Omental fat pad (tissue), 4 donors: ENCODE data around the gene TMEM37. TPM values are rescaled to one million over a fixed set of nuclear protein-coding genes. Genes with fewer than 3 reads are reported as not detected.

Experiments used
- ATAC-seq: fragments of 150-250 bp; one replicate; pipeline ENCODE4 v1.9.1; 2016; ENCODE audit warnings: mild to moderate bottlenecking, moderate library complexity; ENCODE audit not compliant: low FRiP score
- DNase-seq: peaks from one replicate; pipeline ENCODE4 v3.0.0-alpha.2; 2019; ENCODE audit warnings: low spot score
- total RNA-seq, 4 donors: library from RNA; depleted of rRNA; stranded (reverse); fragments of >200 nt; gene quantifications; one replicate each; pipeline ENCODE4 v1.1.0, GENCODE V29; 2016
- TF ChIP-seq, protein P1 (sequence below), 3 donors: fragments of 450-650 bp; IDR thresholded peaks; one replicate each; pipeline ENCODE4 v1.5.1; 2016 to 2017; ENCODE audit warnings: antibody characterized with exemption in 3 of 3, mild to moderate bottlenecking in 3 of 3, moderate library complexity in 2 of 3

The TMEM37 gene
- total RNA-seq, 4 donors from 2014 or later, result 11.3 to 27.8 (median 25.9) TPM

DNA sequence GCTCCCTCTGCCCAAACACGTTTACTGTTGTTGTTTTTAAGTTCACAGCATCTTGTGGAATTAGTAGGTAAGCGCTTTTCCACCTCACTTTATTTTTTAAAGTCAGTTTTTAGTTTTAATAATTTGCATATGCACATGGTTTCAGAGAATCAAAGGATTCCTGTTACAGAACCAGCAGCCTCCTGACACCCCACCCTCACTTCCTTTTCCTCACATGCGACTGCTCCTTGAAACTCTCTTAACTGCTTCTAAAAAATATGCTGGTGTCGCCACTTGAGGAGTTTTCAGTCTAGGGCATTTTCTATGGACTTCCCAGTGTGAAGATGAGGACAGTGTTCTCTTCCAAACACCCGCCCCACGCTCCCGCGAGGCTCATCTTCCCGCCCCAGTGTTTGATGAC is 14.4 kb downstream of the TMEM37 start:
- TF ChIP-seq, protein P1, sequence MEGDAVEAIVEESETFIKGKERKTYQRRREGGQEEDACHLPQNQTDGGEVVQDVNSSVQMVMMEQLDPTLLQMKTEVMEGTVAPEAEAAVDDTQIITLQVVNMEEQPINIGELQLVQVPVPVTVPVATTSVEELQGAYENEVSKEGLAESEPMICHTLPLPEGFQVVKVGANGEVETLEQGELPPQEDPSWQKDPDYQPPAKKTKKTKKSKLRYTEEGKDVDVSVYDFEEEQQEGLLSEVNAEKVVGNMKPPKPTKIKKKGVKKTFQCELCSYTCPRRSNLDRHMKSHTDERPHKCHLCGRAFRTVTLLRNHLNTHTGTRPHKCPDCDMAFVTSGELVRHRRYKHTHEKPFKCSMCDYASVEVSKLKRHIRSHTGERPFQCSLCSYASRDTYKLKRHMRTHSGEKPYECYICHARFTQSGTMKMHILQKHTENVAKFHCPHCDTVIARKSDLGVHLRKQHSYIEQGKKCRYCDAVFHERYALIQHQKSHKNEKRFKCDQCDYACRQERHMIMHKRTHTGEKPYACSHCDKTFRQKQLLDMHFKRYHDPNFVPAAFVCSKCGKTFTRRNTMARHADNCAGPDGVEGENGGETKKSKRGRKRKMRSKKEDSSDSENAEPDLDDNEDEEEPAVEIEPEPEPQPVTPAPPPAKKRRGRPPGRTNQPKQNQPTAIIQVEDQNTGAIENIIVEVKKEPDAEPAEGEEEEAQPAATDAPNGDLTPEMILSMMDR (IDR thresholded peaks at IDR 0.05), result no peak
- ATAC-seq (no peak), DNase-seq (no peak)

DNA sequence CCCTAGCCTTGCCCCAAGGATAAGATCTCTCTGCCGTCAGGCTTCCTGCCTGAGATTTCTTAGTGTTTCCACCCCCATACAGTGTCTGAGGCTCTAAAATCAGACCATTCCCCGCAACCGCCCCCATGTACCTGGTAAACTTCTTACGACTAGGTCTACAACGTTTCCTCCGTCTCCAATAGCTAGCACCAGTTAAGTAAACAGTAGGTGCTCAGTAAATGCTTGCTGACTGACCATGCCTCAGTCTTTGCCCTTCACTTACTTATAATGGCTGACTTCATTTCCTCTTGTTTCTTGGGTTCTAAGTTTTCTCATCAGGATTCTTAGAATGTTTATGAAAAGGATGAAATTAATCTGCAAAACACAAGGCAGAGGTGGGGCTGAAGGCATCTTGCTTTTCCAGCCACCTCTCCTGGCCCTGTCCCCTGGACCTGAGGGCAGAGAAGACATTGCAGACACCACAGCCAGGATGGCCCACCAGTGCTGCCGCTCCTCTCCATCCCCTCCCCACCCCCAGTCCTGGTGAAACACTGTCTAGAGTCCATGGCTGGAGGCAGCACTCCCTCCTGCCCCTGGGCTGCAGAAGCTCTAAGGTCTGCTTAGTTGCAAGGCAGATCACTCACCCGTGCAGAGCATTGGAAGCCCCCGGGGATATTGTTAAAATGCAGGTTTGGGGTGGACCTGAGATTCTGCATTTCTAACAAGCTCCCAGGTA is 16.9 kb downstream of the TMEM37 start:
- ATAC-seq, result no peak
- no peak for DNase-seq
- TF ChIP-seq, protein P1 (IDR thresholded peaks at IDR 0.05), result no peak

DNA sequence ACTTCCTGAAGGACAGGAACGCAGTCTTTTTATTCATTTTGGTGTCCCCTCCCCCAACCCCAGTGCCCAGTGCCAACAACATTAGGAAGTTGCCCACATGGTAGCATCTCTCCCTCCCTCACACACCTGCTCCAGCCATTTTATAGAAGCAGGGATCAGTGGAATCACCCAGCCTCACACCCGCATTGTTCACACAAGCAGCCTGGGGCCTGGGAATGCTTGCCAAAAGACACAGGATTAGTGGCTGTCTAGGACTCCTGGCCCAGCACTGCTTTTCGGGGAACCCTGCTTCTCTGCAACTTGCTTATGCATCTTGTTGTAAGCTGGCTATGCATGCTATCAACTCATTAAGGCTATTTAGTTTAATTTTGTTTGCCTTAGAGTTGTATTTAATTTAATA is 17.9 kb downstream of the TMEM37 start:
- ATAC-seq (no peak), DNase-seq (no peak)
- TF ChIP-seq, protein P1 (IDR thresholded peaks at IDR 0.05), result no peak

DNA sequence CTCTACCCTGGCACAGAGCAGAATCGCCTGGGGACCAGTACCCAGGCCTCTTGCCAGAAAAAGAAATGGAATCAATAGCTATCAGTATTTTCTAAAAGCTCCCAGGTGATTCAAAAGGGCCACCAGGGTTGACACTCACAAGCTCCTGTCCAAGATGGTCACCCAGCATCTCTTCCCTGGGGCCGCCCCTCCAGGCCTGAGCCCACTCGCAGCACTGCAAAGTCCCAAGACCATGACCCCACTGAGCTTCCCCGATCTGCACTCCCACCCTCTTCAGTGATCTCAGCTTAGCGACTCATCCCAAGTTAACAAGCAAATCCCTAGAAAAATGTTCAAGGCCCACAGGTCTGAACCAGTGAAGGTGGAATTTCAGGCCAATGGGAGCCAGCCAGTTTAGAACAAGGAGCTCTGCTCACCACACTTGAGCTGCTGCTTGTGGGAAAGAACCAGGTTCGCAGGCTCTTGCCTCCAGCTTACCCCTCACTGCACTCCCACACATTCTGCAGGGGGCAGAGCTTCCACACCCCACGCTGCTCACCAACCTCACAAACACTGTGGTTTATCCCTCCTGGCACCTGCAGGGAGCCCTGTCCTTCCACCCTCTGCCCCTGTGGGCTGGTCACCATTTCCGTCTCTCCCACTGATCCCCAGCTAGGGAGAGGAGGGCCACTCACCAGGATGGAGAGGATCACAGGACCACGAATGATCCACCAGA is 19.8 kb downstream of the TMEM37 start:
- TF ChIP-seq, protein P1 (IDR thresholded peaks at IDR 0.05), result no peak
- DNase-seq, result no peak
- ATAC-seq, result no peak

DNA sequence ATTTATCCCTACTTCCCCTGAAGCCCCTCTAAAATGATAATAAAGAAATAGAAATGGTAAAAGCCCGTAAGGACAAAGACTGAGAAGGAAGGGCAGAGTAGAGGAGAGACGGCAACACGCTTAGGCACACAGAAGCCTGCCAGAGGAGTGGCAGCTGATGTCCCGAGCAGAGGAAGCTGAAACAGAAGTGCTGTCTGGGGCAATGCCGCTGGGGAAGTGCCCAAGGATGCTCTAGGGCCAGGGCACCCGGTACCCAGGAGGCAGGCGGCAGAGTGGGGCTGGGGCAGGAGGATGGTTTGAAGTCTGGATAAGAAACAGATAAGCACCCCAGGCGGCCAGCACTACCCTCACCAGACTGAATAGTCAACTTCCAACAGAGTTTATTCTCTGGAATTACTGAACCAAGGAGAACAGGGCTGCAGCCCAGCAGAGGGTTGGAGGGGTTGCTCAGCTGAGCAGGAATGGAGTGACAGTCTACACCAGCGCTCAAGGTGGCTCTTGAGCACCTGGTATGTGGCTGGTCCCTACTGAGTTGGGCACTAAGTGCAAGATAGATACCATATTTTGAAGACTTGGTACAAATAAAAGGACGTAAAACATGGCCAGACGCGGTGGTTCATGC is 22.4 kb downstream of the TMEM37 start:
- DNase-seq, result no peak

DNA sequence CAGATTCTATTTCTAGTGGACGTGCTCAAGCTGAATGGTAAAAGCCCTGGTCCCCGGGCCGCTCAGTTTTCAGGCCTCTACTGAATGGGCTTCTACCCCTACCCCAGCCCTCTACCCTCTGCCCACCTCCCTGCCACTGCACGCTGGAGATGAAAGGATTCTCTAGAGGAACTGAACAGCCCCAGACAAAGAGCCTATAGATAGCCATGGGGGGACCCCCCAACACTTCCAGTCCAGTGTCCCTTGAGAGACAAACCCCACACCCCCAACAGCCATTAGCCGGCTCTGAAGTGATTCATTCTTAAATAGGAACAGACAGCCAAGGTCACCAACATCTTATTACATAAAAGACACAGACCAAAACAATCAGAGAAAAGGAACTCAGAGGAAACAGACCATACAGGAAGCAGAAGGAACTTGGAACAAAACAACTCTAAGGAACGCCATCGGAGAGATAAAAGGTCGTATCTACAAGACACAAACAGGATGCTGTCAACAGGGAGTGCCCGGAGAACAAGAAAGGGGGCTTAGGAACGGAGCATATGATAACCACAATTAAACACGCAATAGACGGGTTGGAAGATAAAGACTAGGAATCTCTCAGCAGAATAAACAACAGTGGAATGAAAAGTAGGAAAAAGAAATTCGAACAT is 23.5 kb downstream of the TMEM37 start:
- ATAC-seq (no peak), DNase-seq (no peak)
- TF ChIP-seq, protein P1 (IDR thresholded peaks at IDR 0.05), result no peak

More for the DNA sequence above, 22.4 kb downstream of the TMEM37 start:
- TF ChIP-seq, protein P1 (IDR thresholded peaks at IDR 0.05), result no peak
- ATAC-seq, result no peak
